Osteocyte (in vitro differentiated cells): Measurements from ENCODE around the gene YEATS2. TPM values are rescaled to one million over a fixed set of nuclear protein-coding genes. Genes with fewer than 3 reads are reported as not detected.

Experiments used
- DNase-seq: peaks from one replicate; pipeline ENCODE4 v3.0.0; 2021; ENCODE audit warnings: mixed read lengths; ENCODE audit not compliant: unreplicated experiment; ENCODE audit errors: extremely low spot score
- H3K27ac Mint-ChIP-seq: one replicate; pipeline ENCODE4 v1.8.0; 2021; ENCODE audit warnings: mild to moderate bottlenecking, mixed read lengths; ENCODE audit not compliant: unreplicated experiment
- H3K27me3 Mint-ChIP-seq: one replicate; pipeline ENCODE4 v1.8.0; 2021; ENCODE audit warnings: mixed read lengths; ENCODE audit not compliant: unreplicated experiment
- H3K36me3 Mint-ChIP-seq: one replicate; pipeline ENCODE4 v1.8.0; 2021; ENCODE audit warnings: mixed read lengths; ENCODE audit not compliant: unreplicated experiment
- H3K4me1 Mint-ChIP-seq: one replicate; pipeline ENCODE4 v1.8.0; 2021; ENCODE audit warnings: mixed read lengths; ENCODE audit not compliant: unreplicated experiment
- H3K4me3 Mint-ChIP-seq: one replicate; pipeline ENCODE4 v1.8.0; 2021; ENCODE audit warnings: mild to moderate bottlenecking, moderate library complexity, mixed read lengths; ENCODE audit not compliant: unreplicated experiment
- H3K9me3 Mint-ChIP-seq: one replicate; pipeline ENCODE4 v1.8.0; 2021; ENCODE audit warnings: mixed read lengths; ENCODE audit not compliant: unreplicated experiment
- total RNA-seq: library from RNA; stranded (reverse); gene quantifications from 2 replicates; pipeline ENCODE4 v1.2.1, GENCODE V29; 2021
- TF ChIP-seq, protein P1 (sequence below): fragments of 200-600 bp; sonication (generic); IDR thresholded peaks from 2 replicates; pipeline ENCODE4 v1.5.0; 2021; ENCODE audit warnings: antibody characterized with exemption, mild to moderate bottlenecking, moderate library complexity

The YEATS2 gene
- total RNA-seq, 1 donor from 2014 or later: 41.4 TPM

DNA sequence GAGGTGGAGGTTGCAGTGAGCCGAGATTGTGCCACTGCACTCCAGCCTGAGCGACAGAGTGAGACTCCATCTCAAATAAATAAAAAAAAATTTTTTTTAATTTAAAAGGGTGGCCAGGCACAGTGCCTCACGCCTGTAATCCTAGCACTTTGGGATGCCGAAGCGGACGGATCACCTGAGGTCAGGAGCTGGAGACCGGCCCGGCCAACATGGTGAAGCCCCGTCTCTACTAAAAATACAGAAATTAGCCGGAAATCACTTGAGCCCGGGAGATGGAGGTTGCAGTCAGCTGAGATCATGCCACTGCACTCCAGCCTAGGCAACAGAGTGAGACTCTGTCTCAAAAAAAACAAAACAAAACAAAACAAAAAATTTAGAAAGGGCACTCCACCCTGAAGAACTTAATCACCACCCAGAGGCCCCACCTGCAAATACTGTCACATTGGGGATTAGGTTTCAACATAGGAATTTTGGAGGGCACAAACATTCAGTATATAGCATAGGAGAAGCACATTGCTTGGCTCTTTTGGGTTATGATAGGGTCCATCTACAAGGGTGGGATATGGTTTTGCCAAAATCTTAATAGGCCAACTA is 7.1 kb upstream of the YEATS2 start:
- no peak overlapping the region for H3K27ac Mint-ChIP-seq
- H3K4me3 Mint-ChIP-seq: no peak overlapping the region

DNA sequence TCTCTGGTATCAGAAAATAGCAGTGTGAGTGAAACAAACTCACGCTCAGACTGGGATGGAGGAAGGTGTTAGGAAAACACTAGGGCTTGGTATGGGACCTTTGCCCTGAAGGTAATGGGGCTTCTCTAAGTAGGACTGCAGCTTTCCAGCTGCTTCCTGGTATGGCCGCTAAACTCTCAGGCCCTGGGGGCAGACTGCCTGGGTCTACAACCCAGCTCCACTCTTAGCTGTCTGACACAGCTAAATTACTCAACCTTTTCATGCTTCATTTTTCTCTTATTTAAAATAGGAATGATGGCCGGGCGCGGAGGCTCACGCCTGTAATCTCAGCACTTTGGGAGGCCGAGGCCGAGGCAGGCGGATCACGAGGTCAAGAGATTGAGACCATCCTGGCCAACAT is 5.2 kb upstream of the YEATS2 start:
- Mint-ChIP-seq H3K4me3 (no peak overlapping the region), H3K4me1 (peaks cover 12% of the 10 kb centered on the region), H3K27ac (no peak overlapping the region), H3K9me3 (no peaks in the 10 kb centered on the region), H3K36me3 (no peaks in the 10 kb centered on the region), H3K27me3 (no peaks in the 10 kb centered on the region)
- DNase-seq: peak; percentile 64
- TF ChIP-seq, protein P1, sequence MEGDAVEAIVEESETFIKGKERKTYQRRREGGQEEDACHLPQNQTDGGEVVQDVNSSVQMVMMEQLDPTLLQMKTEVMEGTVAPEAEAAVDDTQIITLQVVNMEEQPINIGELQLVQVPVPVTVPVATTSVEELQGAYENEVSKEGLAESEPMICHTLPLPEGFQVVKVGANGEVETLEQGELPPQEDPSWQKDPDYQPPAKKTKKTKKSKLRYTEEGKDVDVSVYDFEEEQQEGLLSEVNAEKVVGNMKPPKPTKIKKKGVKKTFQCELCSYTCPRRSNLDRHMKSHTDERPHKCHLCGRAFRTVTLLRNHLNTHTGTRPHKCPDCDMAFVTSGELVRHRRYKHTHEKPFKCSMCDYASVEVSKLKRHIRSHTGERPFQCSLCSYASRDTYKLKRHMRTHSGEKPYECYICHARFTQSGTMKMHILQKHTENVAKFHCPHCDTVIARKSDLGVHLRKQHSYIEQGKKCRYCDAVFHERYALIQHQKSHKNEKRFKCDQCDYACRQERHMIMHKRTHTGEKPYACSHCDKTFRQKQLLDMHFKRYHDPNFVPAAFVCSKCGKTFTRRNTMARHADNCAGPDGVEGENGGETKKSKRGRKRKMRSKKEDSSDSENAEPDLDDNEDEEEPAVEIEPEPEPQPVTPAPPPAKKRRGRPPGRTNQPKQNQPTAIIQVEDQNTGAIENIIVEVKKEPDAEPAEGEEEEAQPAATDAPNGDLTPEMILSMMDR: no peak

More for the DNA sequence above, 7.1 kb upstream of the YEATS2 start:
- Mint-ChIP-seq H3K36me3 (no peaks in the 10 kb centered on the region), H3K9me3 (no peaks in the 10 kb centered on the region), H3K27me3 (no peaks in the 10 kb centered on the region), H3K4me1 (peaks cover 8% of the 10 kb centered on the region)
- peak; percentile 57 for DNase-seq
- TF ChIP-seq, protein P1: no peak

DNA sequence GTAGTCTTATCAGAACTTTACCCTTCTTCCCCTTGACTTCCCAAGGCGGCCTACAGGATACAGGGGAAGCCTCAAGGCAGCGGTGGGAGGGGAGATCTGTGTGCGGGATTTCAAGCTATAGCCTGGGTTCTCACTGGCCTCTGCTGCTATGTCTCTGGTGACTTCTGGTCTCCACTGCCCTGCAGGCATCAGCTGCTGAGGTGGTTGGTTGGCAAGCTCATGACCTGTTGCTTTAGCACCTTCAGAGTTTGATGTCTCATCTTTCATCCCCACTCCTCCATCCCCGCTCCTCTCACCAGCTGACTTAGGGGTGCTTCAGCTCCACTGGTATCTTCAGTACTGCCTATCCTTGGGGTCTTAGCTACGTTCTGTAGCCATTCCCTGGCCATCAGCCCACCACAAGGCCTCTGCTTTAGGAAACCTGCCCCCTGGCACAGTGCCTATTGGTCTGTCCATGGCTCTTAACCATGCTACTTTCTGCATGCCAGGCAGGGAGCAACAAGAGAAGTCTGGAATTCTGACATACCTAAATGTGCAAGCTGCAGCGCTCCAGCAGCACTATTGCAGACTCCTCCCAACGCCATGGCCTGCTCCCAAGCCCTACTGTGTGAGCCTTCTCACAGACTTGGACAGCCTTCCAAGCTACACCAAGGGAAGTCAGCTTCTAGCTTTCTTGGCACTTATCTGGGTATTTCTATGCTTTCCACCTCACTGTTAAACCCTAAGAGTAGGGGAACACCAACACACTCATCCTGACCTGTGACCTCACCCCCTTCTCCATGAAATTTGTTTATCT is 1.8 kb upstream of the YEATS2 start:
- Mint-ChIP-seq H3K36me3 (no peaks in the 10 kb centered on the region), H3K4me1 (peaks cover 28% of the 10 kb centered on the region), H3K9me3 (no peaks in the 10 kb centered on the region), H3K27ac (no peak overlapping the region), H3K27me3 (no peaks in the 10 kb centered on the region), H3K4me3 (no peak overlapping the region)
- TF ChIP-seq, protein P1: no peak
- peak; percentile 63 for DNase-seq

DNA sequence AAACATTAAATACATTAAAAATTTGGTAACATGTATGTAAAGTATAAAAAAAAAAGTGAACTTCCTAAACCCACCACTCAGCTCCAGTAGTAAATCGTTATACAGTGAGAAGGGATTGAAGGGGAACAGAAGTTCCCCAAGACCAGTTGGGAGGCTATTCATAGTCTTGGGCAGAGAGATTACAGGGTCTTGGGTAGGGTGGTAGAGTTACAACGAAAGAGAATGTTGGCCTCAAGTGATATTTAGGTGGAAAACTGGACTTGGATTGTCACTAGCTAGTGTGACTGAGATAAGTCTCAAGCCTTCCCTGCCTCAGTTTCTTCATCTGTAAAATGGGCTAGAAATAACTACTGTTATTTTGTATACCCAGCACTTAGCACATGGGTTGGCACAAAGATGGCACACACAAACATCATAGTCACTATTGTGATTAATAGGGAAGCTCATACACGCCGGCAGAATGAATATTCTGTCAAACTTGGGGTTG is 431 bp upstream of the YEATS2 start:
- Mint-ChIP-seq H3K4me3 (peak overlapping the region; percentile 69), H3K27me3 (no peaks in the 10 kb centered on the region), H3K27ac (peak overlapping the region; percentile 76), H3K4me1 (peaks cover 39% of the 10 kb centered on the region), H3K9me3 (no peaks in the 10 kb centered on the region), H3K36me3 (peaks cover 5% of the 10 kb centered on the region)
- TF ChIP-seq, protein P1: no peak
- DNase-seq: no peak

DNA sequence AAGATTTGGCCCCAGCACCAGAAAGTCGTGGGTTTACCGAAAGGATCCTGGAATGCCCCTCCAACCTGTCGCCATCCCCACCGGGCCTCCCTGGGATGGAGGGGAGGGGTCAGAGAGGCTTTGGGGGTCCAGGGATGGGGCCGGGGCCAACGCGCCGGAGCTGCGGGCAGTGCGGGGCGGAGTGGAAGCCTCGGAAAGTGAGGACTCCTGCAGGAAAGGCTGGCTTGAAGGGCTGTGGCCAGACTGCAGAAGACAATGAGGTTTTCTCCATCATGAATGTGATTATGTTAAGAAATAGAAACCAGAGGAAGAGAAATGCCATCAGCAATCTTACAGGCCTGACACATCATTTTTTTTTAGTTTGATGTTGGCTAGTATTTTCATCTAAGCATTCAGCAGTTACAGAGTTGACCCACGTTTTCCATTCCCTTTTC is 738 bp downstream of the YEATS2 start:
- Mint-ChIP-seq H3K36me3 (peaks cover 5% of the 10 kb centered on the region), H3K27ac (peak overlapping the region; percentile 90), H3K4me1 (peaks cover 40% of the 10 kb centered on the region), H3K27me3 (no peaks in the 10 kb centered on the region), H3K9me3 (no peaks in the 10 kb centered on the region), H3K4me3 (peak overlapping the region; percentile 78)
- TF ChIP-seq, protein P1: no peak
- DNase-seq: no peak
